IMR-90 (cell line): Measurements from ENCODE around the gene CIT.

ENCODE experiments used
- BHLHE40 ChIP-seq: fragments of 150-350 bp; IDR thresholded peaks from 2 replicates; pipeline ENCODE4 v1.6.1; 2016; ENCODE audit warnings: mild to moderate bottlenecking, low read depth, low read length
- CEBPB ChIP-seq: IDR thresholded peaks from 2 replicates; pipeline ENCODE4 v1.6.1; 2012; ENCODE audit warnings: low read depth, low read length, improper control_type of control experiment
- CHD1 ChIP-seq: IDR thresholded peaks from 2 replicates; pipeline ENCODE4 v1.6.1; 2012; ENCODE audit warnings: low read depth, low read length, improper control_type of control experiment
- FOS ChIP-seq: fragments of 150-350 bp; IDR thresholded peaks from 2 replicates; pipeline ENCODE4 v1.6.1; 2016; ENCODE audit warnings: low read depth, low read length
- MAFK ChIP-seq: IDR thresholded peaks from 2 replicates; pipeline ENCODE4 v1.6.1; 2012; ENCODE audit warnings: low read depth, low read length, improper control_type of control experiment
- MAZ ChIP-seq: IDR thresholded peaks from 2 replicates; pipeline ENCODE4 v1.6.1; 2012; ENCODE audit warnings: low read depth, mild to moderate bottlenecking, low read length, improper control_type of control experiment, moderate library complexity, borderline replicate concordance
- MXI1 ChIP-seq: IDR thresholded peaks from 2 replicates; pipeline ENCODE4 v1.6.1; 2012; ENCODE audit warnings: low read depth, mild to moderate bottlenecking, low read length, moderate library complexity, borderline replicate concordance
- NFE2L2 ChIP-seq: fragments of 150-350 bp; IDR thresholded peaks from 2 replicates; pipeline ENCODE4 v1.6.1; 2016; ENCODE audit warnings: low read depth, mild to moderate bottlenecking, low read length
- POLR2A ChIP-seq: IDR thresholded peaks from 2 replicates; pipeline ENCODE4 v1.6.1; 2012; ENCODE audit warnings: mild to moderate bottlenecking, low read depth, low read length
- RAD21 ChIP-seq: IDR thresholded peaks from 2 replicates; pipeline ENCODE4 v1.6.1; 2012; ENCODE audit warnings: low read length, improper control_type of control experiment
- RCOR1 ChIP-seq: IDR thresholded peaks from 2 replicates; pipeline ENCODE4 v1.6.1; 2012; ENCODE audit warnings: mild to moderate bottlenecking, low read length, improper control_type of control experiment; ENCODE audit not compliant: insufficient replicate concordance
- SMC3 ChIP-seq: fragments of 150-350 bp; IDR thresholded peaks from 2 replicates; pipeline ENCODE4 v1.6.1; 2016; ENCODE audit warnings: low read depth, mild to moderate bottlenecking, antibody characterized with exemption, low read length, moderate library complexity
- TF ChIP-seq, protein P1 (sequence below): conservative IDR thresholded peaks from 2 replicates; pipeline ENCODE4 v1.5.1; 2012; ENCODE audit warnings: mild to moderate bottlenecking, low read depth, low read length, improper control_type of control experiment
- TF ChIP-seq, protein P2 (sequence below): fragments of 150-350 bp; IDR thresholded peaks from 2 replicates; pipeline ENCODE4 v1.6.1; 2017; ENCODE audit warnings: mild to moderate bottlenecking, antibody characterized with exemption, low read length, low read depth

DNA sequence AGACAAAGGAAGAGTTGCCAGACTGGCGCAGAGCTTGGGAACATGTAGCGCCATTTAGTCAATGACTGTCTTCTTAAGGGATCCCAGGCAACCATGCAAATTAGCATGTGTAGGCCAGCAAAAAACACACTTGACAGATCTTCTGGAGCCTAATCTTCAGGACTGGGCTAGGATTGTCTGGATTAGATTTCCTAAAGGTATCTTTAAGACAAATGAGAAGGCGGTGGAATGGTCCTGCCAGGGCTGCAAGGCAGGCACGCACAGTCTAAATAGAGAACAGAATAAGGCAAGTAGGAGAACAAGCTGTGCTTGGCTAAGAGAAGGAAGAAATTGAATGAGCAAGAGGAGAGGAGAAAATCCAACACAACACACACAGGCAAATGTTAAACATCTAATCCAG lies 80.0 kb downstream of the CIT start:
- TF ChIP-seq POLR2A = no peak
- TF ChIP-seq, protein P1, sequence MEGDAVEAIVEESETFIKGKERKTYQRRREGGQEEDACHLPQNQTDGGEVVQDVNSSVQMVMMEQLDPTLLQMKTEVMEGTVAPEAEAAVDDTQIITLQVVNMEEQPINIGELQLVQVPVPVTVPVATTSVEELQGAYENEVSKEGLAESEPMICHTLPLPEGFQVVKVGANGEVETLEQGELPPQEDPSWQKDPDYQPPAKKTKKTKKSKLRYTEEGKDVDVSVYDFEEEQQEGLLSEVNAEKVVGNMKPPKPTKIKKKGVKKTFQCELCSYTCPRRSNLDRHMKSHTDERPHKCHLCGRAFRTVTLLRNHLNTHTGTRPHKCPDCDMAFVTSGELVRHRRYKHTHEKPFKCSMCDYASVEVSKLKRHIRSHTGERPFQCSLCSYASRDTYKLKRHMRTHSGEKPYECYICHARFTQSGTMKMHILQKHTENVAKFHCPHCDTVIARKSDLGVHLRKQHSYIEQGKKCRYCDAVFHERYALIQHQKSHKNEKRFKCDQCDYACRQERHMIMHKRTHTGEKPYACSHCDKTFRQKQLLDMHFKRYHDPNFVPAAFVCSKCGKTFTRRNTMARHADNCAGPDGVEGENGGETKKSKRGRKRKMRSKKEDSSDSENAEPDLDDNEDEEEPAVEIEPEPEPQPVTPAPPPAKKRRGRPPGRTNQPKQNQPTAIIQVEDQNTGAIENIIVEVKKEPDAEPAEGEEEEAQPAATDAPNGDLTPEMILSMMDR = no peak
- TF ChIP-seq FOS = no peak
- no peak for TF ChIP-seq MXI1
- TF ChIP-seq BHLHE40 = no peak
- TF ChIP-seq, protein P2, sequence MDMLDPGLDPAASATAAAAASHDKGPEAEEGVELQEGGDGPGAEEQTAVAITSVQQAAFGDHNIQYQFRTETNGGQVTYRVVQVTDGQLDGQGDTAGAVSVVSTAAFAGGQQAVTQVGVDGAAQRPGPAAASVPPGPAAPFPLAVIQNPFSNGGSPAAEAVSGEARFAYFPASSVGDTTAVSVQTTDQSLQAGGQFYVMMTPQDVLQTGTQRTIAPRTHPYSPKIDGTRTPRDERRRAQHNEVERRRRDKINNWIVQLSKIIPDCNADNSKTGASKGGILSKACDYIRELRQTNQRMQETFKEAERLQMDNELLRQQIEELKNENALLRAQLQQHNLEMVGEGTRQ = no peak
- TF ChIP-seq RCOR1 = no peak
- no peak for TF ChIP-seq NFE2L2
- no peak for TF ChIP-seq CHD1
- no peak for TF ChIP-seq SMC3
- TF ChIP-seq RAD21 = no peak
- TF ChIP-seq MAFK = no peak
- TF ChIP-seq MAZ = no peak
- no peak for TF ChIP-seq CEBPB
